Retinal pigment epithelial cell (primary cell): ENCODE data around the gene HPS6.

Experiments
- DNase-seq: peaks from one replicate; pipeline ENCODE4 v3.0.0-alpha.2; 2010; ENCODE audit warnings: low read depth
- H3K4me3 ChIP-seq: 2 replicates; pipeline ENCODE4 v1.5.1; 2011; ENCODE audit warnings: mild to moderate bottlenecking, low read length, control low read depth, moderate library complexity
- CTCF ChIP-seq: conservative IDR thresholded peaks from 2 replicates; pipeline ENCODE4 v1.5.1; 2011; ENCODE audit warnings: low read depth, low read length, control low read depth, inconsistent platforms

Gene HPS6

GRCh38 chr10:102102421-102102820 is 37.3 kb downstream of the HPS6 start:
- DNase-seq: no peak
- no peak overlapping the region for H3K4me3 ChIP-seq
- TF ChIP-seq CTCF: no peak

- TF ChIP-seq CTCF: no peak
- DNase-seq: no peak
- no peak overlapping the region for H3K4me3 ChIP-seq
Measured at GRCh38 chr10:102106998-102107397, 41.8 kb downstream of the HPS6 start.

- H3K4me3 ChIP-seq: no peak overlapping the region
- no peak for TF ChIP-seq CTCF
- no peak for DNase-seq
Measured at GRCh38 chr10:102109166-102110116, 44.3 kb downstream of the HPS6 start.

- no peak overlapping the region for H3K4me3 ChIP-seq
- TF ChIP-seq CTCF: no peak
- no peak for DNase-seq
Measured at GRCh38 chr10:102111276-102111675, 46.1 kb downstream of the HPS6 start.

- DNase-seq: no peak
- peak overlapping the region; percentile 82 for H3K4me3 ChIP-seq
- TF ChIP-seq CTCF: peak; percentile 41
Measured at GRCh38 chr10:102112210-102112817, 47.2 kb downstream of the HPS6 start.

- no peak for DNase-seq
Measured at GRCh38 chr10:102113261-102113955, 48.3 kb downstream of the HPS6 start.

More at GRCh38 chr10:102113261-102113955, 48.3 kb downstream of the HPS6 start:
- peak overlapping the region; percentile 82 for H3K4me3 ChIP-seq
- TF ChIP-seq CTCF: no peak
